ENCODE measurements around the gene ACLY.

ACLY gene

GRCh38 chr17:41824086-41824485 is 94.7 kb downstream of the ACLY start:
- no peak for DNase-seq

GRCh38 chr17:41823580-41823979 is 95.2 kb downstream of the ACLY start:
- no peak for DNase-seq

- DNase-seq = no peak
Measured at GRCh38 chr17:41823141-41823524, 95.6 kb downstream of the ACLY start.

GRCh38 chr17:41822216-41823140 is 96.3 kb downstream of the ACLY start:
- DNase-seq = no peak

- no peak for DNase-seq
Measured at GRCh38 chr17:41821776-41822175, 97.0 kb downstream of the ACLY start.

GRCh38 chr17:41818024-41818423 is 100.7 kb downstream of the ACLY start:
- DNase-seq = no peak
